CD14-positive monocyte (primary cell): ENCODE measurements around the gene SCCPDH. TPM values are rescaled to one million over a fixed set of nuclear protein-coding genes. Genes with fewer than 3 reads are reported as not detected.

Experiments
- DNase-seq, 3 donors: peaks; one replicate each; pipeline ENCODE4 v3.0.0-alpha.2; 2011 to 2022
- H2AFZ ChIP-seq: 2 replicates; pipeline ENCODE4 v1.6.0; 2012; ENCODE audit warnings: mild to moderate bottlenecking, low read depth, low read length, inconsistent platforms; ENCODE audit not compliant: insufficient read depth, poor library complexity, severe bottlenecking
- H3K27ac ChIP-seq, 2 donors: 1 replicate in 1 of 2; 2 replicates in 1 of 2; pipeline ENCODE4 v1.5.1; 2012 to 2013; ENCODE audit warnings: low read length in 2 of 2, control low read depth in 1 of 2, inconsistent platforms in 1 of 2, low read depth in 1 of 2, mild to moderate bottlenecking in 1 of 2
- H3K27me3 ChIP-seq, 2 donors: one replicate each; pipeline versions ENCODE4 v1.6.0 to v1.6.1; 2011 to 2013; ENCODE audit warnings: low read length in 2 of 2; ENCODE audit not compliant: control insufficient read depth in 2 of 2, insufficient read depth in 2 of 2
- H3K36me3 ChIP-seq, 2 donors: replicated peaks in 1 of 2; 1 replicate in 1 of 2; 2 replicates in 1 of 2; pipeline versions ENCODE4 v1.5.1 to v1.6.1; 2012 to 2013; ENCODE audit warnings: low read length in 2 of 2, control low read depth in 1 of 2, inconsistent platforms in 1 of 2, mild to moderate bottlenecking in 1 of 2; ENCODE audit not compliant: insufficient read depth in 2 of 2, control insufficient read depth in 1 of 2
- H3K4me1 ChIP-seq, 2 donors: 1 replicate in 1 of 2; 2 replicates in 1 of 2; pipeline versions ENCODE4 v1.5.1 to v1.6.1; 2012 to 2013; ENCODE audit warnings: low read length in 2 of 2, control low read depth in 1 of 2, inconsistent platforms in 1 of 2, mild to moderate bottlenecking in 1 of 2, moderate library complexity in 1 of 2; ENCODE audit not compliant: insufficient read depth in 2 of 2, control insufficient read depth in 1 of 2
- H3K4me2 ChIP-seq: replicated peaks from 2 replicates; pipeline ENCODE3; 2012; ENCODE audit warnings: low read length, moderate library complexity, mild to moderate bottlenecking; ENCODE audit not compliant: poor library complexity, severe bottlenecking; ENCODE audit errors: extremely low read depth
- H3K4me3 ChIP-seq, 3 experiments: fragments of 200-600 bp in 1 of 3; sonication (generic) in 1 of 3; replicated peaks in 1 of 3; 1 replicate in 2 of 3; 2 replicates in 1 of 3; pipeline ENCODE4 v1.5.1; 2011 to 2013; ENCODE audit warnings: low read length in 3 of 3, mild to moderate bottlenecking in 3 of 3, control low read depth in 2 of 3, low read depth in 2 of 3, inconsistent platforms in 1 of 3, moderate library complexity in 1 of 3
- H3K79me2 ChIP-seq: 2 replicates; pipeline ENCODE4 v1.6.0; 2012; ENCODE audit warnings: mild to moderate bottlenecking, control low read depth, inconsistent platforms, low read length, moderate library complexity; ENCODE audit not compliant: insufficient read depth
- H3K9ac ChIP-seq: 2 replicates; pipeline ENCODE4 v1.6.0; 2017; ENCODE audit warnings: low read length, mild to moderate bottlenecking; ENCODE audit not compliant: insufficient read depth, poor library complexity, severe bottlenecking
- H3K9me3 ChIP-seq, 2 donors: replicated peaks in 1 of 2; 1 replicate in 1 of 2; 2 replicates in 1 of 2; pipeline versions ENCODE4 v1.5.1 to v1.6.1; 2012 to 2013; ENCODE audit warnings: low read length in 2 of 2, control low read depth in 1 of 2; ENCODE audit not compliant: control insufficient read depth in 1 of 2, insufficient read depth in 1 of 2
- H4K20me1 ChIP-seq: 2 replicates; pipeline ENCODE4 v1.6.0; 2012; ENCODE audit warnings: mild to moderate bottlenecking, low read length, control low read depth, moderate library complexity; ENCODE audit not compliant: insufficient read depth
- H3K27ac Mint-ChIP-seq, 7 donors: one replicate each; pipeline ENCODE4 v1.8.0; 2020; ENCODE audit warnings: mild to moderate bottlenecking in 7 of 7, mixed read lengths in 7 of 7, moderate library complexity in 6 of 7, inconsistent platforms in 2 of 7
- H3K27me3 Mint-ChIP-seq, 3 donors: one replicate each; pipeline ENCODE4 v1.8.0; 2021 to 2022; ENCODE audit warnings: low read depth in 3 of 3, mild to moderate bottlenecking in 3 of 3, mixed read lengths in 3 of 3, moderate library complexity in 3 of 3, inconsistent platforms in 1 of 3
- H3K36me3 Mint-ChIP-seq, 2 donors: one replicate each; pipeline ENCODE4 v1.8.0; 2020; ENCODE audit warnings: mixed read lengths in 2 of 2, inconsistent platforms in 1 of 2, mild to moderate bottlenecking in 1 of 2
- H3K4me1 Mint-ChIP-seq: one replicate; pipeline ENCODE4 v1.8.0; 2020; ENCODE audit warnings: mild to moderate bottlenecking, mixed read lengths
- H3K4me3 Mint-ChIP-seq, 2 donors: one replicate each; pipeline ENCODE4 v1.8.0; 2020; ENCODE audit warnings: mild to moderate bottlenecking in 2 of 2, mixed read lengths in 2 of 2, moderate library complexity in 1 of 2
- H3K9me3 Mint-ChIP-seq, 7 donors: one replicate each; pipeline ENCODE4 v1.8.0; 2020 to 2022; ENCODE audit warnings: mixed read lengths in 7 of 7, mild to moderate bottlenecking in 6 of 7, moderate library complexity in 6 of 7, inconsistent platforms in 2 of 7
- CTCF ChIP-seq: fragments of 200-600 bp; IDR thresholded peaks from one replicate; pipeline ENCODE4 v1.8.0; 2022; ENCODE audit warnings: antibody characterized with exemption, mild to moderate bottlenecking
- WGBS: methylation state at CpG from one replicate; pipeline ENCODE4 v1.1.5; 2013; ENCODE audit warnings: missing lambda C conversion rate; ENCODE audit not compliant: insufficient coverage; 5-methylcytosine and 5-hydroxymethylcytosine counted together
- intact Hi-C, 2 donors: fragments of 100-400 bp; cut with micrococcal nuclease; formaldehyde crosslinking; loops; one replicate each; pipeline versions ENCODE4 v1.15.0 to v1.15.1; 2023
- polyA plus RNA-seq, 3 donors: library from polyadenylated mRNA; depleted of rRNA in 1 of 3; unstranded in 2 of 3; stranded (reverse) in 1 of 3; fragments of 300-500 nt in 2 of 3; fragments of >200 nt in 1 of 3; fragmentation: Illumina TruSeq in 2 of 3; gene quantifications; 1 replicate in 2 of 3; 2 replicates in 1 of 3; pipeline ENCODE4 v1.2.3, GENCODE V29; 2012 to 2021

The SCCPDH gene
- polyA plus RNA-seq, 3 donors, result 7.3 to 25.3 (median 22.7) TPM

- WGBS, result 65% methylated on average over 11 of the region's 14 CpGs
- H3K36me3 ChIP-seq, result peaks cover 43 to 68% of the 10 kb centered on the region in 2 donors
- H3K4me1 ChIP-seq, result peaks cover 4 to 5% of the 10 kb centered on the region in 2 donors
- H3K27ac ChIP-seq, result no peak overlapping the region
- no peak overlapping the region for H3K4me3 ChIP-seq
- H3K79me2 ChIP-seq, result no peaks in the 10 kb centered on the region
- no peak for TF ChIP-seq CTCF
- Mint-ChIP-seq H3K27ac (peak overlapping the region in 5 of 7 donors; percentile 0 to 66 (median 47)), H3K4me3 (no peak overlapping the region), H3K4me1 (peaks cover 14% of the 10 kb centered on the region), H3K27me3 (no peaks in the 10 kb centered on the region), H3K9me3 (no peaks in the 10 kb centered on the region), H3K36me3 (peaks cover 56 to 69% of the 10 kb centered on the region in 2 donors)
- no peak overlapping the region for H3K4me2 ChIP-seq
- H2AFZ ChIP-seq, result no peak overlapping the region
- intact Hi-C loops, result no loop called here
- no peaks in the 10 kb centered on the region for H4K20me1 ChIP-seq
- DNase-seq, result peak in 2 of 3 donors; percentile 10 to 35
- no peaks in the 10 kb centered on the region for H3K27me3 ChIP-seq
- H3K9me3 ChIP-seq, result no peaks in the 10 kb centered on the region
- no peak overlapping the region for H3K9ac ChIP-seq
Observed at GRCh38 chr1:246760422-246761347, 36.5 kb downstream of the SCCPDH start.

GRCh38 chr1:246761396-246761795 lies 37.2 kb downstream of the SCCPDH start:
- H2AFZ ChIP-seq, result no peak overlapping the region
- H3K9ac ChIP-seq, result no peak overlapping the region
- Mint-ChIP-seq H3K4me1 (peaks cover 14% of the 10 kb centered on the region), H3K4me3 (no peak overlapping the region), H3K9me3 (no peaks in the 10 kb centered on the region), H3K36me3 (peaks cover 62 to 71% of the 10 kb centered on the region in 2 donors), H3K27ac (peak overlapping the region in 1 of 7 donors; percentile 43), H3K27me3 (no peaks in the 10 kb centered on the region)
- peaks cover 50 to 70% of the 10 kb centered on the region in 2 donors for H3K36me3 ChIP-seq
- no peak overlapping the region for H3K4me2 ChIP-seq
- no peaks in the 10 kb centered on the region for H3K9me3 ChIP-seq
- intact Hi-C loops, result no loop called here
- H3K4me3 ChIP-seq, result no peak overlapping the region
- no peaks in the 10 kb centered on the region for H3K27me3 ChIP-seq
- DNase-seq, result no peak
- WGBS, result 100% methylated on average over 4 of the region's 7 CpGs
- H3K27ac ChIP-seq, result no peak overlapping the region
- no peaks in the 10 kb centered on the region for H3K79me2 ChIP-seq
- peaks cover 4 to 5% of the 10 kb centered on the region in 2 donors for H3K4me1 ChIP-seq
- TF ChIP-seq CTCF, result no peak
- H4K20me1 ChIP-seq, result no peaks in the 10 kb centered on the region
